ENCODE measurements around the gene LUC7L.
"Not testable (repeated sequence)": the region's sequence is repeated elsewhere in the genome, so short reads cannot be mapped to it uniquely, and the experiment has no call there.

Gene LUC7L

GRCh38 chr16:228852-229730 is at the start of gene LUC7L:
TSS of gene LUC7L (minus strand) at chr16:229449. CDS start at chr16:229339, 110 bp downstream.
- DNase-seq: peak; percentile 87

GRCh38 chr16:278863-279366 is 49.7 kb upstream of the LUC7L start:
- no peak for DNase-seq

GRCh38 chr16:276426-277077 is 47.3 kb upstream of the LUC7L start:
- DNase-seq: no peak

- no peak for DNase-seq
These were observed 46.6 kb upstream of the LUC7L start, which contains the start of gene RGS11 for GRCh38 chr16:275786-276232. TSS of gene RGS11 (minus strand) at chr16:275944. CDS start at chr16:275911, 33 bp downstream.

GRCh38 chr16:275041-275641 is 45.9 kb upstream of the LUC7L start:
- DNase-seq: no peak

GRCh38 chr16:273547-274421 is 44.5 kb upstream of the LUC7L start:
- no peak for DNase-seq

GRCh38 chr16:272633-273546 is 43.6 kb upstream of the LUC7L start:
- no peak for DNase-seq

- DNase-seq: no peak
These were observed 41.4 kb upstream of the LUC7L start for GRCh38 chr16:270381-271255.

GRCh38 chr16:269061-269796 is 40.0 kb upstream of the LUC7L start:
- no peak for DNase-seq

- DNase-seq: no peak
These were observed 39.1 kb upstream of the LUC7L start for GRCh38 chr16:268141-269053.

- DNase-seq: not testable (repeated sequence)
These were observed 38.3 kb upstream of the LUC7L start for GRCh38 chr16:267562-267961.

GRCh38 chr16:266258-267164 is 37.3 kb upstream of the LUC7L start:
- no peak for DNase-seq

- DNase-seq: no peak
These were observed 36.5 kb upstream of the LUC7L start for GRCh38 chr16:265711-266110.

- DNase-seq: no peak
These were observed 35.8 kb upstream of the LUC7L start for GRCh38 chr16:265002-265529.

GRCh38 chr16:264440-264951 is 35.2 kb upstream of the LUC7L start:
- no peak for DNase-seq

- no peak for DNase-seq
These were observed 34.7 kb upstream of the LUC7L start for GRCh38 chr16:263944-264343.
